Adipose tissue (tissue), 3 donors: Measurements from ENCODE around the gene KRT86. TPM values are rescaled to one million over a fixed set of nuclear protein-coding genes. Genes with fewer than 3 reads are reported as not detected.

Experiments used
- H3K27ac ChIP-seq: one replicate; pipeline ENCODE4 v1.5.1; 2013; ENCODE audit warnings: low read depth, low read length
- WGBS, 3 donors: extraction: QIAGEN DNeasy Blood & Tissue Kit; methylation state at CpG; one replicate each; pipeline ENCODE4 v1.1.7; 2013; 5-methylcytosine and 5-hydroxymethylcytosine counted together
- polyA plus RNA-seq, 3 donors: library from polyadenylated mRNA; stranded (reverse); fragments of 200-250 nt; gene quantifications; one replicate each; pipeline ENCODE4 v1.2.3, GENCODE V29; 2013
- donor health status: healthy with polysubstance abuse.
- donor health status: Bipolar disorder and iron deficiency.
- donor health status: healthy.

Gene KRT86
- polyA plus RNA-seq, 3 donors = 1.2 TPM; not detected in 2

GRCh38 chr12:52318241-52318990 is 44.0 kb downstream of the KRT86 start:
- H3K27ac ChIP-seq = no peak overlapping the region
- 86 to 87% (median 86%) methylated on average over 11 of the region's 11 CpGs for whole genome bisulfite sequencing, 3 donors

- H3K27ac ChIP-seq = no peak overlapping the region
- WGBS, 3 donors = 68 to 69% (median 69%) methylated on average over 11 of the region's 11 CpGs
Measured at GRCh38 chr12:52319097-52319496, 44.7 kb downstream of the KRT86 start.

GRCh38 chr12:52320784-52321400 is 46.4 kb downstream of the KRT86 start, which contains the start of gene KRT83:
TSS of gene KRT83 (minus strand) at chr12:52321398. CDS start at chr12:52321335, 63 bp downstream.
- 69 to 71% (median 70%) methylated on average over 35 of the region's 35 CpGs for WGBS, 3 donors
- no peak within 1 kb of the TSS for H3K27ac ChIP-seq

GRCh38 chr12:52321418-52321817 is 47.0 kb downstream of the KRT86 start:
- no peak overlapping the region for H3K27ac ChIP-seq
- 55 to 74% (median 71%) methylated on average over 4 of the region's 4 CpGs for WGBS, 3 donors

GRCh38 chr12:52322069-52322468 is 47.6 kb downstream of the KRT86 start:
- no peak overlapping the region for H3K27ac ChIP-seq
- 90 to 98% (median 96%) methylated on average over 1 of the region's 1 CpG for WGBS, 3 donors

GRCh38 chr12:52323001-52323400 is 48.6 kb downstream of the KRT86 start:
- WGBS, 3 donors = 71 to 79% (median 73%) methylated on average over 1 of the region's 1 CpG
- H3K27ac ChIP-seq = no peak overlapping the region

- no peak overlapping the region for H3K27ac ChIP-seq
- WGBS, 3 donors = 81 to 89% (median 84%) methylated on average over 10 of the region's 10 CpGs
Measured at GRCh38 chr12:52323416-52324152, 49.1 kb downstream of the KRT86 start.

- no peak overlapping the region for H3K27ac ChIP-seq
- 85 to 94% (median 89%) methylated on average over 3 of the region's 3 CpGs for WGBS, 3 donors
Measured at GRCh38 chr12:52324153-52324444, 49.7 kb downstream of the KRT86 start.

- H3K27ac ChIP-seq = no peak overlapping the region
- WGBS, 3 donors = 41 to 53% (median 47%) methylated on average over 11 of the region's 11 CpGs
Measured at GRCh38 chr12:52327052-52327829, 52.8 kb downstream of the KRT86 start.

- H3K27ac ChIP-seq = no peak overlapping the region
- WGBS, 3 donors = 55 to 70% (median 67%) methylated on average over 10 of the region's 10 CpGs
Measured at GRCh38 chr12:52327830-52328500, 53.5 kb downstream of the KRT86 start.

GRCh38 chr12:52331039-52331438 is 56.6 kb downstream of the KRT86 start:
- H3K27ac ChIP-seq = no peak overlapping the region
- 26 to 68% (median 44%) methylated on average over 1 of the region's 1 CpG for WGBS, 3 donors

- no peak overlapping the region for H3K27ac ChIP-seq
- whole genome bisulfite sequencing, 3 donors = 81 to 85% (median 83%) methylated on average over 3 of the region's 3 CpGs
Measured at GRCh38 chr12:52331833-52332232, 57.4 kb downstream of the KRT86 start.

- 95 to 96% (median 95%) methylated on average over 1 of the region's 1 CpG for WGBS, 3 donors
Measured at GRCh38 chr12:52332381-52332780, 57.9 kb downstream of the KRT86 start.

GRCh38 chr12:52333321-52333720 is 58.9 kb downstream of the KRT86 start:
- WGBS, 3 donors = 43 to 54% (median 51%) methylated on average over 3 of the region's 3 CpGs
- H3K27ac ChIP-seq = no peak overlapping the region

More at GRCh38 chr12:52332381-52332780, 57.9 kb downstream of the KRT86 start:
- no peak overlapping the region for H3K27ac ChIP-seq

GRCh38 chr12:52334185-52334584 is 59.7 kb downstream of the KRT86 start:
- H3K27ac ChIP-seq = no peak overlapping the region
- 78 to 87% (median 86%) methylated on average over 3 of the region's 3 CpGs for WGBS, 3 donors

GRCh38 chr12:52335598-52336262 is 61.3 kb downstream of the KRT86 start:
- 64 to 86% (median 84%) methylated on average over 4 of the region's 4 CpGs for WGBS, 3 donors
- no peak overlapping the region for H3K27ac ChIP-seq

- no peak overlapping the region for H3K27ac ChIP-seq
- WGBS, 3 donors = 59 to 86% (median 84%) methylated on average over 2 of the region's 2 CpGs
Measured at GRCh38 chr12:52336641-52337040, 62.2 kb downstream of the KRT86 start.

- WGBS, 3 donors = 39 to 74% (median 57%) methylated on average over 1 of the region's 1 CpG
- H3K27ac ChIP-seq = no peak overlapping the region
Measured at GRCh38 chr12:52337054-52337453, 62.6 kb downstream of the KRT86 start.
